Left lung (tissue), 10 donors: ENCODE results near the gene NR6A1. TPM values are rescaled to one million over a fixed set of nuclear protein-coding genes. Genes with fewer than 3 reads are reported as not detected.

Experiments
- ATAC-seq: fragments of 200-7000 bp; cut with Tn5 transposase; one replicate; pipeline ENCODE4 v1.9.1; 2020; ENCODE audit warnings: moderate library complexity
- DNase-seq, 4 donors: peaks; one replicate each; pipeline ENCODE4 v3.0.0-alpha.2; 2013 to 2020
- H3K27ac ChIP-seq, 2 donors: fragments of 200-600 bp; sonication (generic) in 1 of 2; one replicate each; pipeline versions ENCODE4 v1.5.0 to v1.8.0; 2020 to 2021
- H3K27me3 ChIP-seq, 2 donors: fragments of 200-600 bp; sonication (generic) in 1 of 2; one replicate each; pipeline versions ENCODE4 v1.5.0 to v1.8.0; 2020 to 2021
- H3K36me3 ChIP-seq, 2 donors: fragments of 200-600 bp; sonication (generic) in 1 of 2; one replicate each; pipeline versions ENCODE4 v1.5.0 to v1.8.0; 2020 to 2021
- H3K4me1 ChIP-seq, 2 donors: fragments of 200-600 bp; one replicate each; pipeline ENCODE4 v1.8.0; 2021
- H3K4me3 ChIP-seq, 2 donors: fragments of 200-600 bp; sonication (generic) in 1 of 2; one replicate each; pipeline versions ENCODE4 v1.5.0 to v1.8.0; 2020 to 2021; ENCODE audit warnings: mild to moderate bottlenecking in 1 of 2
- H3K9me3 ChIP-seq, 2 donors: fragments of 200-600 bp; sonication (generic) in 1 of 2; one replicate each; pipeline versions ENCODE4 v1.5.0 to v1.8.0; 2020 to 2021
- CTCF ChIP-seq, 2 donors: fragments of 200-600 bp; sonication (generic) in 1 of 2; IDR thresholded peaks; one replicate each; pipeline versions ENCODE4 v1.5.0 to v1.8.0; 2021; ENCODE audit warnings: antibody characterized with exemption in 2 of 2
- intact Hi-C, 2 donors: fragments of 100-400 bp; cut with DNase I; formaldehyde crosslinking; loops; one replicate each; pipeline versions ENCODE4 v1.11.2 to v1.14.2; 2022
- polyA plus RNA-seq, 6 donors: library from polyadenylated mRNA; unstranded; fragments of 120-200 nt; gene quantifications; one replicate each; pipeline ENCODE4 v1.2.1, GENCODE V29; 2013; ENCODE audit not compliant: insufficient read length in 6 of 6
- total RNA-seq, 2 donors: library from RNA; stranded (reverse); fragmentation: NEBNext Ultra II Directional; extraction: Animal tissue kit (Norgen Biotek cat#: 25700); gene quantifications; one replicate each; pipeline ENCODE4 v1.2.1, GENCODE V29; 2021
- donor health status: DM: no; HTN: yes; CAD: no.
- donor health status: DM: no; HTN: no; CAD: no.

The NR6A1 gene
- total and polyA plus RNA-seq, 8 donors = 1.2 to 4.1 (median 1.7) TPM

GRCh38 chr9:124613849-124614248 is 157.3 kb downstream of the NR6A1 start:
- H3K36me3 ChIP-seq = no peaks in the 10 kb centered on the region
- TF ChIP-seq CTCF (IDR thresholded peaks at IDR 0.05) = no peak

GRCh38 chr9:124611106-124611505 is 160.0 kb downstream of the NR6A1 start:
- no peak for DNase-seq
- Histone ChIP-seq H3K36me3 (no peaks in the 10 kb centered on the region), H3K27me3 (no peaks in the 10 kb centered on the region), H3K27ac (no peak overlapping the region), H3K4me3 (no peak overlapping the region), H3K4me1 (no peaks in the 10 kb centered on the region), H3K9me3 (no peaks in the 10 kb centered on the region)
- intact Hi-C loops = no loop called here
- TF ChIP-seq CTCF (IDR thresholded peaks at IDR 0.05) = no peak
- ATAC-seq = no peak

More at GRCh38 chr9:124613849-124614248, 157.3 kb downstream of the NR6A1 start:
- Histone ChIP-seq H3K4me1 (no peaks in the 10 kb centered on the region), H3K27ac (no peak overlapping the region), H3K4me3 (no peak overlapping the region), H3K27me3 (no peaks in the 10 kb centered on the region), H3K9me3 (no peaks in the 10 kb centered on the region)
- intact Hi-C loops = no loop called here
- DNase-seq (no peak), ATAC-seq (no peak)

GRCh38 chr9:124606027-124606426 is 165.1 kb downstream of the NR6A1 start:
- TF ChIP-seq CTCF (IDR thresholded peaks at IDR 0.05) = no peak
- no peak overlapping the region for H3K4me3 ChIP-seq
- ATAC-seq (no peak), DNase-seq (no peak)
- intact Hi-C loops = no loop called here
- H3K4me1 ChIP-seq = no peaks in the 10 kb centered on the region
- no peaks in the 10 kb centered on the region for H3K36me3 ChIP-seq
- no peaks in the 10 kb centered on the region for H3K9me3 ChIP-seq
- H3K27me3 ChIP-seq = no peaks in the 10 kb centered on the region
- no peak overlapping the region for H3K27ac ChIP-seq

GRCh38 chr9:124605258-124605657 is 165.9 kb downstream of the NR6A1 start:
- no peaks in the 10 kb centered on the region for H3K36me3 ChIP-seq
- no peaks in the 10 kb centered on the region for H3K4me1 ChIP-seq
- TF ChIP-seq CTCF (IDR thresholded peaks at IDR 0.05) = no peak
- no peaks in the 10 kb centered on the region for H3K9me3 ChIP-seq
- intact Hi-C loops = no loop called here
- no peak overlapping the region for H3K27ac ChIP-seq
- DNase-seq (no peak), ATAC-seq (peak; percentile 17)
- no peaks in the 10 kb centered on the region for H3K27me3 ChIP-seq
- no peak overlapping the region for H3K4me3 ChIP-seq

- H3K36me3 ChIP-seq = no peaks in the 10 kb centered on the region
- H3K4me1 ChIP-seq = no peaks in the 10 kb centered on the region
- TF ChIP-seq CTCF (IDR thresholded peaks at IDR 0.05) = no peak
- intact Hi-C loops = no loop called here
- DNase-seq = no peak
- H3K4me3 ChIP-seq = no peak overlapping the region
- H3K9me3 ChIP-seq = no peaks in the 10 kb centered on the region
- H3K27ac ChIP-seq = peak overlapping the region; percentile 48 to 76
- H3K27me3 ChIP-seq = no peaks in the 10 kb centered on the region
- ATAC-seq = peak; percentile 91
Observed at GRCh38 chr9:124602632-124603031, 168.5 kb downstream of the NR6A1 start.
